Activated T-cell treated with anti-CD3 and anti-CD28 coated beads for 48 hours (primary cell): ENCODE measurements around the gene ISM1.
"Not testable (repeated sequence)": the region's sequence is repeated elsewhere in the genome, so short reads cannot be mapped to it uniquely, and the experiment has no call there.

Experiments
- DNase-seq: peaks from one replicate; pipeline ENCODE4 v3.0.0-alpha.2; 2020; ENCODE audit warnings: low read depth

Gene ISM1

GRCh38 chr20:13221673-13222318 is 722 bp downstream of the ISM1 start:
- DNase-seq = peak; percentile 70

- DNase-seq = no peak
Observed at GRCh38 chr20:13222319-13222716, 1.2 kb downstream of the ISM1 start.

GRCh38 chr20:13223736-13224520 is 2.9 kb downstream of the ISM1 start:
- no peak for DNase-seq

GRCh38 chr20:13226367-13226766 is 5.3 kb downstream of the ISM1 start:
- DNase-seq = no peak

- DNase-seq = no peak
Observed at GRCh38 chr20:13228771-13229170, 7.7 kb downstream of the ISM1 start.

- DNase-seq = no peak
Observed at GRCh38 chr20:13229538-13229937, 8.5 kb downstream of the ISM1 start.

GRCh38 chr20:13231031-13231752 is 10.1 kb downstream of the ISM1 start:
- DNase-seq = peak; percentile 15

- no peak for DNase-seq
Observed at GRCh38 chr20:13232999-13233398, 11.9 kb downstream of the ISM1 start.

- DNase-seq = no peak
Observed at GRCh38 chr20:13234961-13235360, 13.9 kb downstream of the ISM1 start.

GRCh38 chr20:13236360-13236759 is 15.3 kb downstream of the ISM1 start:
- not testable (repeated sequence) for DNase-seq

GRCh38 chr20:13236990-13237720 is 16.1 kb downstream of the ISM1 start:
- DNase-seq = no peak

GRCh38 chr20:13238001-13238653 is 17.1 kb downstream of the ISM1 start:
- DNase-seq = no peak

- no peak for DNase-seq
Observed at GRCh38 chr20:13243826-13244376, 22.8 kb downstream of the ISM1 start.

- DNase-seq = no peak
Observed at GRCh38 chr20:13245250-13245723, 24.2 kb downstream of the ISM1 start.

- no peak for DNase-seq
Observed at GRCh38 chr20:13249118-13249797, 28.2 kb downstream of the ISM1 start.

- no peak for DNase-seq
Observed at GRCh38 chr20:13249798-13250170, 28.7 kb downstream of the ISM1 start.

GRCh38 chr20:13250251-13250650 is 29.2 kb downstream of the ISM1 start:
- no peak for DNase-seq

- no peak for DNase-seq
Observed at GRCh38 chr20:13251106-13251903, 30.2 kb downstream of the ISM1 start.

- DNase-seq = no peak
Observed at GRCh38 chr20:13251904-13252297, 30.8 kb downstream of the ISM1 start.

- no peak for DNase-seq
Observed at GRCh38 chr20:13255356-13255755, 34.3 kb downstream of the ISM1 start.
